Measurements from ENCODE around the gene TRIM15. TPM values are rescaled to one million over a fixed set of nuclear protein-coding genes. Genes with fewer than 3 reads are reported as not detected.

TRIM15 gene
- total and polyA plus RNA-seq, 2 of the 4 experiments (the other 2 are of a cell fraction): not detected

DNA sequence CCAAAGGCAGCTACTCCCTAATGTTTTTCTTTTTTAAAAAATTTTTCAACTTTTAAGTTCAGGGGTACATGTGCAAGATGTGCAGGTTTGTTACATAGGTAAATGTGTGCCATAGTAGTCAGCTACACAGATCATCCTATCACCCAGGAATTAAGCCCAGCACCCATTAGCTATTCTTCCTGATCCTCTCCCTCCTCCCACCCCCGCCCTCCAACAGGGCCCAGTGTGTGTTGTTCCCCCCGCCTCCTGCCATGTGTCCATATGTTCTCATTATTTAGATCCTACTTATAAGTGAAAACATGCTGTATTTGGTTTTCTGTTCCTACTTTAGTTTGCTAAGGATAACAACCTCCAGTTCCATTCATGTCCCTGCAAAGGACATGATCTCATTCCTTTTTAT lies 12.4 kb downstream of the TRIM15 start:
- no peak for TF ChIP-seq RFX5 (IDR thresholded peaks at IDR 0.05; ENCODE audit: low read depth, low read length)
- TF ChIP-seq MXI1 (IDR thresholded peaks at IDR 0.05; ENCODE audit: borderline replicate concordance, low read depth, low read length): no peak
- TF ChIP-seq RCOR1 (IDR thresholded peaks at IDR 0.05; ENCODE audit: insufficient replicate concordance, low read length): no peak
- TF ChIP-seq MAZ (IDR thresholded peaks at IDR 0.05; ENCODE audit: borderline replicate concordance, low read depth, low read length): no peak
- no peak for TF ChIP-seq CEBPB (IDR thresholded peaks at IDR 0.05; ENCODE audit: low read depth, low read length)
- TF ChIP-seq CHD1 (IDR thresholded peaks at IDR 0.05; ENCODE audit: low read depth, low read length): no peak
- TF ChIP-seq NFE2L2 (IDR thresholded peaks at IDR 0.05; ENCODE audit: low read depth, low read length): no peak
- TF ChIP-seq, protein P1, sequence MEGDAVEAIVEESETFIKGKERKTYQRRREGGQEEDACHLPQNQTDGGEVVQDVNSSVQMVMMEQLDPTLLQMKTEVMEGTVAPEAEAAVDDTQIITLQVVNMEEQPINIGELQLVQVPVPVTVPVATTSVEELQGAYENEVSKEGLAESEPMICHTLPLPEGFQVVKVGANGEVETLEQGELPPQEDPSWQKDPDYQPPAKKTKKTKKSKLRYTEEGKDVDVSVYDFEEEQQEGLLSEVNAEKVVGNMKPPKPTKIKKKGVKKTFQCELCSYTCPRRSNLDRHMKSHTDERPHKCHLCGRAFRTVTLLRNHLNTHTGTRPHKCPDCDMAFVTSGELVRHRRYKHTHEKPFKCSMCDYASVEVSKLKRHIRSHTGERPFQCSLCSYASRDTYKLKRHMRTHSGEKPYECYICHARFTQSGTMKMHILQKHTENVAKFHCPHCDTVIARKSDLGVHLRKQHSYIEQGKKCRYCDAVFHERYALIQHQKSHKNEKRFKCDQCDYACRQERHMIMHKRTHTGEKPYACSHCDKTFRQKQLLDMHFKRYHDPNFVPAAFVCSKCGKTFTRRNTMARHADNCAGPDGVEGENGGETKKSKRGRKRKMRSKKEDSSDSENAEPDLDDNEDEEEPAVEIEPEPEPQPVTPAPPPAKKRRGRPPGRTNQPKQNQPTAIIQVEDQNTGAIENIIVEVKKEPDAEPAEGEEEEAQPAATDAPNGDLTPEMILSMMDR (conservative IDR thresholded peaks at IDR 0.05; ENCODE audit: low read depth, low read length): no peak
- no peak for TF ChIP-seq MAFK (IDR thresholded peaks at IDR 0.05; ENCODE audit: low read depth, low read length)
- no peak for TF ChIP-seq RAD21 (IDR thresholded peaks at IDR 0.05; ENCODE audit: low read length)
- TF ChIP-seq, protein P2, sequence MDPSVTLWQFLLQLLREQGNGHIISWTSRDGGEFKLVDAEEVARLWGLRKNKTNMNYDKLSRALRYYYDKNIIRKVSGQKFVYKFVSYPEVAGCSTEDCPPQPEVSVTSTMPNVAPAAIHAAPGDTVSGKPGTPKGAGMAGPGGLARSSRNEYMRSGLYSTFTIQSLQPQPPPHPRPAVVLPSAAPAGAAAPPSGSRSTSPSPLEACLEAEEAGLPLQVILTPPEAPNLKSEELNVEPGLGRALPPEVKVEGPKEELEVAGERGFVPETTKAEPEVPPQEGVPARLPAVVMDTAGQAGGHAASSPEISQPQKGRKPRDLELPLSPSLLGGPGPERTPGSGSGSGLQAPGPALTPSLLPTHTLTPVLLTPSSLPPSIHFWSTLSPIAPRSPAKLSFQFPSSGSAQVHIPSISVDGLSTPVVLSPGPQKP (IDR thresholded peaks at IDR 0.05; ENCODE audit: borderline replicate concordance, low read depth, low read length): no peak
- TF ChIP-seq BHLHE40 (IDR thresholded peaks at IDR 0.05; ENCODE audit: low read depth, low read length): no peak
- no peak for TF ChIP-seq SMC3 (IDR thresholded peaks at IDR 0.05; ENCODE audit: low read depth, low read length)
- TF ChIP-seq, protein P3, sequence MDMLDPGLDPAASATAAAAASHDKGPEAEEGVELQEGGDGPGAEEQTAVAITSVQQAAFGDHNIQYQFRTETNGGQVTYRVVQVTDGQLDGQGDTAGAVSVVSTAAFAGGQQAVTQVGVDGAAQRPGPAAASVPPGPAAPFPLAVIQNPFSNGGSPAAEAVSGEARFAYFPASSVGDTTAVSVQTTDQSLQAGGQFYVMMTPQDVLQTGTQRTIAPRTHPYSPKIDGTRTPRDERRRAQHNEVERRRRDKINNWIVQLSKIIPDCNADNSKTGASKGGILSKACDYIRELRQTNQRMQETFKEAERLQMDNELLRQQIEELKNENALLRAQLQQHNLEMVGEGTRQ (IDR thresholded peaks at IDR 0.05; ENCODE audit: low read depth, low read length): no peak
- TF ChIP-seq POLR2A (IDR thresholded peaks at IDR 0.05; ENCODE audit: low read depth, low read length): no peak
- no peak for TF ChIP-seq FOS (IDR thresholded peaks at IDR 0.05; ENCODE audit: low read depth, low read length)
- DNase-seq (no peak), ATAC-seq (ENCODE audit: low read depth) (no peak)
- no peak overlapping the region for H3K4ac ChIP-seq (ENCODE audit: low read depth, low read length)
- no peak overlapping the region for H3K27ac ChIP-seq (ENCODE audit: insufficient read depth, low read length)
- H3K4me1 ChIP-seq (ENCODE audit: control insufficient read depth, insufficient read depth, low read length): no peaks in the 10 kb centered on the region
- no peak overlapping the region for H4K91ac ChIP-seq (ENCODE audit: insufficient read depth, low read depth, low read length)
- no TSS peak for BruUV-seq (replicated peaks)
- H2BK5ac ChIP-seq (ENCODE audit: low read depth, low read length, poor library complexity, severe bottlenecking): no peak overlapping the region
- no peak overlapping the region for H2BK120ac ChIP-seq (ENCODE audit: low read depth, low read length)
- no peaks in the 10 kb centered on the region for H3K79me1 ChIP-seq (ENCODE audit: low read depth in 1 of 2, low read length in 2 of 2)
- H3K23ac ChIP-seq (ENCODE audit: low read depth, low read length): no peak overlapping the region
- H2BK15ac ChIP-seq (ENCODE audit: low read depth, low read length): no peak overlapping the region
- no peaks in the 10 kb centered on the region for H3K9me1 ChIP-seq (ENCODE audit: insufficient read depth, low read length)
- H2AFZ ChIP-seq (replicated peaks; ENCODE audit: low read length, poor library complexity): no peak overlapping the region
- H3K4me3 ChIP-seq (ENCODE audit: insufficient read depth, low read depth, low read length): no peak overlapping the region
- H3K9me3 ChIP-seq (ENCODE audit: control insufficient read depth, insufficient read depth, low read length): no peaks in the 10 kb centered on the region
- H3K56ac ChIP-seq (ENCODE audit: extremely low read depth, insufficient read depth, low read length): no peak overlapping the region
- CTCF ChIA-PET: no interaction called here
- dilution Hi-C loops (cut with HindIII; ENCODE audit: low sequenced_read_pairs, unreplicated experiment) (no loop called here), intact Hi-C loops (cut with micrococcal nuclease) (no loop called here), in situ Hi-C loops (cut with MboI; ENCODE audit: low sequenced_read_pairs) (no loop called here)
- no peak overlapping the region for H3K14ac ChIP-seq (replicated peaks; ENCODE audit: low read depth, low read length)
- no peaks in the 10 kb centered on the region for H4K20me1 ChIP-seq (ENCODE audit: insufficient read depth, low read length)
- H3K4me2 ChIP-seq (ENCODE audit: low read depth, low read length): no peak overlapping the region
- H2AK9ac ChIP-seq (replicated peaks; ENCODE audit: low read depth, low read length, poor library complexity): no peak overlapping the region
- no CpG with 5 or more reads among the region's 2 CpGs for WGBS, 2 experiments (ENCODE audit: extremely low coverage in 2 of 2, insufficient read length in 1 of 2)
- no peak overlapping the region for H4K5ac ChIP-seq (ENCODE audit: low read depth, low read length)
- H2AK5ac ChIP-seq (ENCODE audit: low read depth, low read length): no peak overlapping the region
- no peak overlapping the region for H3K9ac ChIP-seq (ENCODE audit: low read depth, low read length)
- POLR2A ChIA-PET (ENCODE audit: unreplicated experiment): no interaction called here
- H4K8ac ChIP-seq (ENCODE audit: low read depth in 2 of 2, low read length in 2 of 2): no peak overlapping the region
- no peaks in the 10 kb centered on the region for H3K36me3 ChIP-seq (ENCODE audit: control insufficient read depth, insufficient read depth, low read length)
- H3K18ac ChIP-seq (ENCODE audit: low read depth, low read length): no peak overlapping the region
- H3K27me3 ChIP-seq (ENCODE audit: control insufficient read depth, insufficient read depth, low read length): peaks cover 30% of the 10 kb centered on the region
- no peak overlapping the region for H2BK20ac ChIP-seq (ENCODE audit: low read depth, low read length)
